ENCODE measurements around the gene ROR2. TPM values are rescaled to one million over a fixed set of nuclear protein-coding genes. Genes with fewer than 3 reads are reported as not detected.

Gene ROR2
- total and polyA plus RNA-seq, 2 of the 13 experiments (the other 11 are each of a cell fraction or from before 2014, with no cell fraction given): not detected

DNA sequence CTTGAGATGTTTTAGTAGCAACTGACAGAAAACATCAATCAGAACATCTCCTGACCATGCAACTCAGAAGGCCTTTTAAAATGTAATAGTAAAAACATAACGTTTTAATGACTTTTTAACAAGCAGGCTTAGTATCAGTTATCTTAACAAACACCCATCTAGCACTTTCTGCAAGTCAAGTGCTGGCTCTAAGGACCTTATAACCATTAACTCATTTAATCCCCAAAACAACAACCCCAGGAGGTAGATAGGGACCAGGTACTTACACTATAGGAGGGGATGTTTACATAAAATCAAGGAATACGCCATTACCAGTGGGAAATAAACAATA is 41.8 kb downstream of the ROR2 start:
- DNase-seq (ENCODE audit: low spot score) (no peak), FAIRE-seq (no peak), ATAC-seq (no peak)
- Histone ChIP-seq H3K9ac (ENCODE audit: insufficient read depth, low read depth, low read length) (no peak overlapping the region), H3K27ac (ENCODE audit: extremely low read length, insufficient read depth, low read length) (no peak overlapping the region), H3K4me1 (ENCODE audit: insufficient read depth, low read length) (no peaks in the 10 kb centered on the region), H3K4me2 (ENCODE audit: low read depth, low read length) (no peak overlapping the region), H3K27me3 (ENCODE audit: control insufficient read depth in 1 of 2, insufficient read depth in 2 of 2, low read length in 2 of 2) (peaks cover 2 to 30% of the 10 kb centered on the region in 2 experiments; a peak in 3 of 5 replicates), H3K36me3 (replicated peaks in 1 of 2; ENCODE audit: control insufficient read depth in 1 of 2, insufficient read depth in 2 of 2, low read length in 2 of 2) (no peaks in the 10 kb centered on the region), H3K9me3 (ENCODE audit: low read length) (no peaks in the 10 kb centered on the region), H3K79me2 (ENCODE audit: insufficient read depth, low read length) (no peaks in the 10 kb centered on the region), H3K4me3 (replicated peaks in 1 of 3; ENCODE audit: insufficient read depth in 1 of 3, low read depth in 2 of 3, low read length in 3 of 3) (no peak overlapping the region), H4K20me1 (ENCODE audit: insufficient read depth, low read length) (no peaks in the 10 kb centered on the region), H2AFZ (ENCODE audit: low read length) (no peak overlapping the region)
- ChIA-PET POLR2A (no interaction called here), CTCF (ENCODE audit: low intra/inter-chr PET ratio, low total read pairs) (no interaction called here)
- intact Hi-C loops (cut with micrococcal nuclease; ENCODE audit: unreplicated experiment) (no loop called here), in situ Hi-C loops (cut with HindIII; ENCODE audit: extremely low pct_ligation_motif_present, low pct_unique_long_range_greater_than_20kb) (no loop called here)
- WGBS (ENCODE audit: low lambda C conversion rate): 6% methylated on average over 2 of the region's 2 CpGs
- TF ChIP-seq ZNF746 (CRISPR knock-in tag; IDR thresholded peaks at IDR 0.05) (no peak), KDM2A (CRISPR knock-in tag; IDR thresholded peaks at IDR 0.05; ENCODE audit: borderline replicate concordance, low read depth) (no peak), TAF15 (IDR thresholded peaks at IDR 0.05; ENCODE audit: low read depth, low read length, poor library complexity, severe bottlenecking) (no peak)
- TF ChIP-seq, protein P1, sequence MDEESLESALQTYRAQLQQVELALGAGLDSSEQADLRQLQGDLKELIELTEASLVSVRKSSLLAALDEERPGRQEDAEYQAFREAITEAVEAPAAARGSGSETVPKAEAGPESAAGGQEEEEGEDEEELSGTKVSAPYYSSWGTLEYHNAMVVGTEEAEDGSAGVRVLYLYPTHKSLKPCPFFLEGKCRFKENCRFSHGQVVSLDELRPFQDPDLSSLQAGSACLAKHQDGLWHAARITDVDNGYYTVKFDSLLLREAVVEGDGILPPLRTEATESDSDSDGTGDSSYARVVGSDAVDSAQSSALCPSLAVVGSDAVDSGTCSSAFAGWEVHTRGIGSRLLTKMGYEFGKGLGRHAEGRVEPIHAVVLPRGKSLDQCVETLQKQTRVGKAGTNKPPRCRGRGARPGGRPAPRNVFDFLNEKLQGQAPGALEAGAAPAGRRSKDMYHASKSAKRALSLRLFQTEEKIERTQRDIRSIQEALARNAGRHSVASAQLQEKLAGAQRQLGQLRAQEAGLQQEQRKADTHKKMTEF (CRISPR knock-in tag; IDR thresholded peaks at IDR 0.05): no peak
- BruUV-seq (replicated peaks): no TSS peak

DNA sequence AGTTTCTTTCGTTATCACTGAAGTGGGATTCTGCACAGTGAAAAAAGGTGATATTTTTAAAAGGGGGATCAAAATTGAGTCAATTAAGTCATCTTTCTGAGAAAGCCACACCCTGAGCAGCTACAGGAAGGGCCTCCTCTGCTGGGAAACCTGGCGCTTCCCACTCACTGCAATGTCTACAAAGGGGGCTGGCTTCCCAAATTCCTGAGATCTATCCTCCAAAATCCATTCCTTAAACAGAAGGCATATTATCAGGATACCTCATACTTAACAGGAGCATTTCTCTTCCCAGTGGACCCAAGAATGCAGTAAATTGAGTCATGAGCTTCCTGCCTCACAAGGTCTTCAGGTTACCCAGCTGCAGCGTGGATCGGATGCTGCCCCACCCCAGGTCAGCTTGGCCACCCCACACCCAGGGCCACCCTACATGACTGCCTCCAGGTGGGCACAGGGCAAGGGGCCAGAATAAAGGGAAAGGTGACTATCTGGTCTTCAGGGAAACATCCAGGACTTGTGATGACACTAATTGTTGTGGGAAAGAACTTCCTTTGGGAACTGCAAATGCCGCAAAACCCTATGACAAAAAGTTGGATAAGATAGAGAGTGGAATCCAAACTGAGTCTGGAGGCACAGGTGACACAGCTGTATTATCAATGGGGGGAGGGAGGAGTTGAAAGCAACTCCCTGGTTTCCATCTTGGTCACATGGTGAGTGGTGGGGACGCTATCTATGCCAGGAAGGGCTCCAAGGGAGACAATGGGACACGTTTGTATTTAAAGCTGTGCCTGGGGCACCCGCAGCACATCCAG is 42.3 kb downstream of the ROR2 start:
- no peak overlapping the region for H3K27ac ChIP-seq (ENCODE audit: extremely low read length, insufficient read depth, low read length)
- peaks cover 2 to 30% of the 10 kb centered on the region in 2 experiments; a peak in 3 of 5 replicates for H3K27me3 ChIP-seq (ENCODE audit: control insufficient read depth in 1 of 2, insufficient read depth in 2 of 2, low read length in 2 of 2)
- no peaks in the 10 kb centered on the region for H3K36me3 ChIP-seq (replicated peaks in 1 of 2; ENCODE audit: control insufficient read depth in 1 of 2, insufficient read depth in 2 of 2, low read length in 2 of 2)
- no TSS peak for BruUV-seq (replicated peaks)
- intact Hi-C loops (cut with micrococcal nuclease; ENCODE audit: unreplicated experiment) (no loop called here), in situ Hi-C loops (cut with HindIII; ENCODE audit: extremely low pct_ligation_motif_present, low pct_unique_long_range_greater_than_20kb) (no loop called here)
- CTCF ChIA-PET (ENCODE audit: low intra/inter-chr PET ratio, low total read pairs): no interaction called here
- H3K4me2 ChIP-seq (ENCODE audit: low read depth, low read length): no peak overlapping the region
- no peaks in the 10 kb centered on the region for H3K79me2 ChIP-seq (ENCODE audit: insufficient read depth, low read length)
- no peak overlapping the region for H3K4me3 ChIP-seq (replicated peaks in 1 of 3; ENCODE audit: insufficient read depth in 1 of 3, low read depth in 2 of 3, low read length in 3 of 3)
- WGBS (ENCODE audit: low lambda C conversion rate): 17% methylated on average over 8 of the region's 8 CpGs
- POLR2A ChIA-PET: no interaction called here
- no peaks in the 10 kb centered on the region for H3K9me3 ChIP-seq (ENCODE audit: low read length)
- no peak overlapping the region for H3K9ac ChIP-seq (ENCODE audit: insufficient read depth, low read depth, low read length)
- H4K20me1 ChIP-seq (ENCODE audit: insufficient read depth, low read length): no peaks in the 10 kb centered on the region
- FAIRE-seq (no peak), DNase-seq (ENCODE audit: low spot score) (no peak), ATAC-seq (no peak)
- TF ChIP-seq ZNF557 (CRISPR knock-in tag; IDR thresholded peaks at IDR 0.05) (no peak), ZBTB3 (CRISPR knock-in tag; IDR thresholded peaks at IDR 0.05; ENCODE audit: borderline replicate concordance, low read depth) (no peak), ZNF256 (CRISPR knock-in tag; conservative IDR thresholded peaks at IDR 0.05) (no peak), TGIF2 (CRISPR knock-in tag; IDR thresholded peaks at IDR 0.05) (no peak), GABPB1 (CRISPR knock-in tag; IDR thresholded peaks at IDR 0.05) (no peak), XBP1 (CRISPR knock-in tag; IDR thresholded peaks at IDR 0.05) (no peak)
- TF ChIP-seq, protein P2, sequence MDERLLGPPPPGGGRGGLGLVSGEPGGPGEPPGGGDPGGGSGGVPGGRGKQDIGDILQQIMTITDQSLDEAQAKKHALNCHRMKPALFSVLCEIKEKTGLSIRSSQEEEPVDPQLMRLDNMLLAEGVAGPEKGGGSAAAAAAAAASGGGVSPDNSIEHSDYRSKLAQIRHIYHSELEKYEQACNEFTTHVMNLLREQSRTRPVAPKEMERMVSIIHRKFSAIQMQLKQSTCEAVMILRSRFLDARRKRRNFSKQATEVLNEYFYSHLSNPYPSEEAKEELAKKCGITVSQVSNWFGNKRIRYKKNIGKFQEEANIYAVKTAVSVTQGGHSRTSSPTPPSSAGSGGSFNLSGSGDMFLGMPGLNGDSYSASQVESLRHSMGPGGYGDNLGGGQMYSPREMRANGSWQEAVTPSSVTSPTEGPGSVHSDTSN (CRISPR knock-in tag; IDR thresholded peaks at IDR 0.05): no peak
- TF ChIP-seq, protein P3, sequence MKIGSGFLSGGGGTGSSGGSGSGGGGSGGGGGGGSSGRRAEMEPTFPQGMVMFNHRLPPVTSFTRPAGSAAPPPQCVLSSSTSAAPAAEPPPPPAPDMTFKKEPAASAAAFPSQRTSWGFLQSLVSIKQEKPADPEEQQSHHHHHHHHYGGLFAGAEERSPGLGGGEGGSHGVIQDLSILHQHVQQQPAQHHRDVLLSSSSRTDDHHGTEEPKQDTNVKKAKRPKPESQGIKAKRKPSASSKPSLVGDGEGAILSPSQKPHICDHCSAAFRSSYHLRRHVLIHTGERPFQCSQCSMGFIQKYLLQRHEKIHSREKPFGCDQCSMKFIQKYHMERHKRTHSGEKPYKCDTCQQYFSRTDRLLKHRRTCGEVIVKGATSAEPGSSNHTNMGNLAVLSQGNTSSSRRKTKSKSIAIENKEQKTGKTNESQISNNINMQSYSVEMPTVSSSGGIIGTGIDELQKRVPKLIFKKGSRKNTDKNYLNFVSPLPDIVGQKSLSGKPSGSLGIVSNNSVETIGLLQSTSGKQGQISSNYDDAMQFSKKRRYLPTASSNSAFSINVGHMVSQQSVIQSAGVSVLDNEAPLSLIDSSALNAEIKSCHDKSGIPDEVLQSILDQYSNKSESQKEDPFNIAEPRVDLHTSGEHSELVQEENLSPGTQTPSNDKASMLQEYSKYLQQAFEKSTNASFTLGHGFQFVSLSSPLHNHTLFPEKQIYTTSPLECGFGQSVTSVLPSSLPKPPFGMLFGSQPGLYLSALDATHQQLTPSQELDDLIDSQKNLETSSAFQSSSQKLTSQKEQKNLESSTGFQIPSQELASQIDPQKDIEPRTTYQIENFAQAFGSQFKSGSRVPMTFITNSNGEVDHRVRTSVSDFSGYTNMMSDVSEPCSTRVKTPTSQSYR (CRISPR knock-in tag; IDR thresholded peaks at IDR 0.05; ENCODE audit: borderline replicate concordance): no peak
- H2AFZ ChIP-seq (ENCODE audit: low read length): no peak overlapping the region
- H3K4me1 ChIP-seq (ENCODE audit: insufficient read depth, low read length): no peaks in the 10 kb centered on the region
